ENCODE results near the gene TRAF1. TPM values are rescaled to one million over a fixed set of nuclear protein-coding genes. Genes with fewer than 3 reads are reported as not detected.
A peak's percentile ranks its signal among the peaks of the same experiment; 100 is the strongest.

The TRAF1 gene
- total RNA-seq, 2 donors from 2014 or later: 2.0 to 3.0 TPM

DNA sequence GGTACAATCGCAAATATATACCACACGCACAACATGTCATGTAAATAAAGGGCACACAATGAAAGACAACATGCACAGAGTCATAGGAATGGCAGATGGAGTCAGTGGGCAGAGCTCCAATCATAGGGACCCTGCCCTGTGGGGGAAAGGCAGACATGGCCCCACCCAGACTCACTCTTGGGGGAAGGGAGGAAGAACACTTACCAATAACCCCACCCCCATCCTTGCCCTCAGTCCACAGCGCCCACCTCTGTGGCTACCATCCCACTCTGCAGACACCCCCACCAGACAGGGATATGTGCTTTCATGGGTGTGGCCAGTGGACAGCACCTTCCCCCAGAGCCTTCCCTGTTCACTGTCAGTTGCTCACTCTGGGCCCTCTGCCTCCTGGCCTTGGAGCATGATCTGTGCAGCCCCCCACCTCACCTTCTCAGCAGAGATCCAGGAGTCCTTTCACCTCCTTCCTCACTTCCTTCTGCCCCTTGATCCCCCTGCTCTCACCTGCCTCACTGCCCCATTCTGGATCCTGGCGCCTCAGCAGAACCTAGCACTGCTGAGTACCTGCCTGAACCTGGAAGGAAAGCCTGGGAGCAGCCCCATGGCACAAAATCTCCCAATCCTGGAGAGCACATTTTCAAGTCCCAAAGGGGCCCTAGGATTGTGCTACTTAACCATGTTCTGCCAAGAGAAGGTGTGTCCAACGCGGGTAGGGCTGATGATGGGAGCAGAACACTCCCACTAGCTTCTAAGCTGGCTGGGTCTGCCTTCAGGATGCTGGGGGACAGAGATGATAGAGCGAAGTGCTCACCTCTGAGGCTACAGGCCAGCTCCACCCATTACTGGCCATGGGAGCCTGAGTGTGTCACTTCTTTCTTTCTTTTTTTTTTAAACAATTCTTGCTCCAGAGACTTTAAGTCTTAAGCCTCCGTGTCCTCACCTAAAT is 48.1 kb downstream of the TRAF1 start:
- DNase-seq (ENCODE audit: low spot score): no peak
- H3K36me3 ChIP-seq: no peaks in the 10 kb centered on the region
- H3K27ac ChIP-seq: no peak overlapping the region
- H3K9me3 ChIP-seq: no peaks in the 10 kb centered on the region
- no peak for TF ChIP-seq CTCF (IDR thresholded peaks at IDR 0.05)
- H3K4me3 ChIP-seq: no peak overlapping the region
- peaks cover 0 to 15% of the 10 kb centered on the region in 2 donors for H3K4me1 ChIP-seq
- H3K27me3 ChIP-seq: no peaks in the 10 kb centered on the region

DNA sequence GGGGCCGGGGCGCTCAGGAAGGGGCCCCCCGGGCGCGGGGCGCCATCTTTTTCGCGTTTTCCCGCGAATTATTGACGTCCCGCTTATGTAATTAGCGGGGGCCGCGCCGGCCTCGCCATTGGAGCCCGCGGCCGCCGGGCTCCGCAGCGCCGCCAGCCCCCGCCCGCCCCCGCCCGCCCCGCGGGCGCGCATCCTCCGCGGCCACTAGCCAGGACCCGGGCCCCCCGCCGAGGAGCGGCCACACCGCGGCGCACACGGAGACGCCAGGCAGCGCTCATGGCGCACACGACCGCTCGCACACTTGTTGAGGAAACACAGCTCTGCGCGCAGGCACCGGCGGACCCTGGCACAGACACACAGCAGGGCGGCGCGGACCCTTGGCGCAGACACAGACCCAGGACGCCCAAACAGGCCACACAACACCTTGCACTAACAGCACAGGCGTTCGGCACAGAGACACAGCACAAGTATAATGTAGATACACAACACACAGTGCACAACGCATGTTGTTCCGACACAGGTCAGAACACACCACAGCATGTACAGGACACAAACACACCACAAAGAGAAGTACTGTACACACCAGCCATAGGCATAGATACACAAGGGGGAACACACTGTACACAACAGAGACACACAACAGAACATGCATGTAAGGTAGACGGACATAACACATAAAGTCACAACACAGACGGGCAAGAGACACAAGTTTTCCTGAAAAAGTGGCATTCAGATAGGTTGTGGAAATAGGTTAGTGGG is 49.1 kb downstream of the TRAF1 start:
- Histone ChIP-seq H3K9me3 (no peaks in the 10 kb centered on the region), H3K27ac (peak overlapping the region; percentile 89 to 94), H3K36me3 (no peaks in the 10 kb centered on the region), H3K27me3 (no peaks in the 10 kb centered on the region), H3K4me1 (peaks cover 0 to 15% of the 10 kb centered on the region in 2 donors), H3K4me3 (peak overlapping the region; percentile 59 to 70)
- peak; percentile 72 for DNase-seq (ENCODE audit: low spot score)
- peak in 1 of 2 donors; percentile 31 for TF ChIP-seq CTCF (IDR thresholded peaks at IDR 0.05)

DNA sequence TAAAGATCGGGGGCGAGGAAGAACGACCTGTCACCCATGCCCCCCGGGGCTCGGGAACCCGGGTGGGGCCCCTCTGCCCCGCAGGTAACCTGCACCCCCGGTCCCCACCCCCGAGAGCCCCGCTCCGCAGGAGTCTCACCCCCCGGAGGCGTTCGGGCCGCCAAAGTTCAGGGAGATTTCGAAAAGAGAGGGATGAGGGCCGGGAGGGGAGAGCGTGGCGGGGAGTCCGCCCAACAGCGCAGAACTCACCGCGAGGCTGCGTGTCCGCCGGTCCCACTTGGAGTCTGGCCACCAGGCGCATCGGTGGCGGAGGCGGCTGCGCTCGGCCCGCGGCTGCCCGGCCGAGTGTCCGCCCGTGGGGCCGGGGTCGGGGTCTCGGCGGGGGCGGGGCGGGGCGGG is 49.8 kb downstream of the TRAF1 start, which contains the start of gene PHF19:
Gene PHF19, minus strand, starts transcription at position 347 of the 399 bp plus-strand sequence. CDS start 2,447 bp downstream, outside the sequence.
- Histone ChIP-seq H3K9me3 (no peaks in the 10 kb centered on the region), H3K4me3 (peak within 1 kb of the TSS; percentile 59 to 70), H3K36me3 (no peaks in the 10 kb centered on the region), H3K27ac (peak within 1 kb of the TSS; percentile 89 to 94), H3K27me3 (no peaks in the 10 kb centered on the region), H3K4me1 (peaks cover 0 to 15% of the 10 kb centered on the region in 2 donors)
- TF ChIP-seq CTCF (IDR thresholded peaks at IDR 0.05): no peak
- DNase-seq (ENCODE audit: low spot score): no peak

GRCh38 chr9:120875954-120876841 is 50.4 kb downstream of the TRAF1 start:
- H3K9me3 ChIP-seq: no peaks in the 10 kb centered on the region
- H3K27me3 ChIP-seq: no peaks in the 10 kb centered on the region
- H3K36me3 ChIP-seq: no peaks in the 10 kb centered on the region
- peaks cover 0 to 15% of the 10 kb centered on the region in 2 donors for H3K4me1 ChIP-seq
- TF ChIP-seq CTCF (IDR thresholded peaks at IDR 0.05): peak in 1 of 2 donors; percentile 31
- peak; percentile 92 for DNase-seq (ENCODE audit: low spot score)
- peak overlapping the region; percentile 59 to 70 for H3K4me3 ChIP-seq
- peak overlapping the region; percentile 89 to 94 for H3K27ac ChIP-seq

DNA sequence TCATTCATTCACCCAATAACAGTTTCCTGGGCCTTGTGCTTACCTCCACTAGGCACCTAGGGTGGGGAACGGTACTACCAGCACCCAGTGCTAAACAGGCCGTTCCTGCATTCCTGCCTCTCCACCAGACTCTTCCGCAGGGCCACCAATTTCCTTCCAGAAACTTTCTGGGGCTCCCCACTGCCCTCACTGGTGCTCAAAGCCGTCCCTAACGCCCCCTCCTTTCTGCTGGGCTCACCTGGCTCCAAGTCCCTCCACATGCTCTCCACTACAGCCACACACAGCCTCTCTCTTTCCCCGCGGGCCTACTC is 51.0 kb downstream of the TRAF1 start:
- peak overlapping the region in 1 of 2 donors; percentile 70 for H3K4me3 ChIP-seq
- no peak for TF ChIP-seq CTCF (IDR thresholded peaks at IDR 0.05)
- no peaks in the 10 kb centered on the region for H3K36me3 ChIP-seq
- no peak for DNase-seq (ENCODE audit: low spot score)
- peaks cover 0 to 15% of the 10 kb centered on the region in 2 donors for H3K4me1 ChIP-seq
- no peaks in the 10 kb centered on the region for H3K9me3 ChIP-seq
- H3K27me3 ChIP-seq: no peaks in the 10 kb centered on the region
- H3K27ac ChIP-seq: peak overlapping the region; percentile 89 to 94
